Activated naive CD8-positive, alpha-beta T cell treated with anti-CD3 and anti-CD28 coated beads, Interleukin-2, amount 10 ng/mL, durations not matched to agents 7 days and 5 days (primary cell): ENCODE measurements around the gene EPB41L2. TPM values are rescaled to one million over a fixed set of nuclear protein-coding genes. Genes with fewer than 3 reads are reported as not detected.
"Not testable (repeated sequence)": the region's sequence is repeated elsewhere in the genome, so short reads cannot be mapped to it uniquely, and the experiment has no call there.

ENCODE experiments used
- ATAC-seq: fragments of 150-1000 bp; cut with Tn5 transposase; one replicate; pipeline ENCODE4 v1.10.0; 2021; ENCODE audit warnings: low read depth, moderate library complexity
- POLR2A ChIA-PET: fragments of 350-600 bp; sonication (Branson Sonifier 250); formaldehyde crosslinking; loops from one replicate; lab custom pipeline; 2021; ENCODE audit warnings: antibody characterized with exemption; lab: Charles Lee
- DNase-seq: peaks from one replicate; pipeline ENCODE4 v3.0.0; 2021
- H3K27ac Mint-ChIP-seq: one replicate; pipeline ENCODE4 v1.8.0; 2022; ENCODE audit warnings: mild to moderate bottlenecking, mixed read lengths
- H3K27me3 Mint-ChIP-seq: one replicate; pipeline ENCODE4 v1.8.0; 2022; ENCODE audit warnings: mild to moderate bottlenecking, moderate library complexity, mixed read lengths
- H3K36me3 Mint-ChIP-seq: one replicate; pipeline ENCODE4 v1.8.0; 2021; ENCODE audit warnings: mild to moderate bottlenecking, mixed read lengths
- H3K4me1 Mint-ChIP-seq: one replicate; pipeline ENCODE4 v1.8.0; 2021; ENCODE audit warnings: mixed read lengths
- H3K4me3 Mint-ChIP-seq: one replicate; pipeline ENCODE4 v1.8.0; 2022; ENCODE audit warnings: mild to moderate bottlenecking, moderate library complexity, mixed read lengths
- H3K9me3 Mint-ChIP-seq: one replicate; pipeline ENCODE4 v1.8.0; 2021; ENCODE audit warnings: mixed read lengths
- total RNA-seq, 2 experiments: library from RNA; stranded (reverse); gene quantifications; one replicate each; pipeline ENCODE4 v1.2.3, GENCODE V29; 2021

EPB41L2 gene
- total RNA-seq, 2 experiments from 2014 or later, result 21.6 to 25.4 TPM

DNA sequence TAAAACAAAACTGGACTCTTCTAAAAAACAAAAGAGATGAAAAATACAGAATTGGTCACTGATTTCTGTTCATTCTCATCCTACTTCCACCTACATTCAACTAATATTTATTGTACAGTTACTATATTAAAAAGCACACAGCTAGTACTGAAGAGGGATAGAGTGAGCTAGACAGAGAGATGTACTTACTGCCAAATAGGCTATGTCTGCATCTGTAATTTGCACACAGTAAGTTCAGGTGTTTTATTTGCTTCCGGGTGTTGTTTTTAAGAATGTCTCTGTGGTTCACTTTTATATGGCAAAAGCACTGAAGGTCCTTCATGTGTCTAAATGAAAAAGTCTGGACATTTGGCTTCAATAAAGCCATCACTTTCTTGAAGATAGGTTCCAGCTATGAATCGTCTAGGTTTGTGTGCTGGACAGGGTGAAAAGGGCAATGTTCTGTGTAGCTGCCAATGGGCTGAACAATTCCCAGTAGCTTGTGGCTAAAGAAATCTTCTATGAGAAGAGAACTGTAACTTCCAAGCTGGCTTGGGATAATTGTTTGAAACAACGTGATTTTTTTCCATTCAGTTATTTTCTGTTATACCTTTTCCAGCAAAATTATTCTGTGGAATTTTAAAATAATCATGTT lies 47.3 kb downstream of the EPB41L2 start:
- Mint-ChIP-seq H3K36me3 (peaks cover 4% of the 10 kb centered on the region), H3K4me3 (no peak overlapping the region), H3K9me3 (peaks cover 5% of the 10 kb centered on the region), H3K27me3 (no peaks in the 10 kb centered on the region), H3K27ac (no peak overlapping the region), H3K4me1 (no peaks in the 10 kb centered on the region)
- POLR2A ChIA-PET, result no interaction called here
- ATAC-seq, result no peak
- no peak for DNase-seq

DNA sequence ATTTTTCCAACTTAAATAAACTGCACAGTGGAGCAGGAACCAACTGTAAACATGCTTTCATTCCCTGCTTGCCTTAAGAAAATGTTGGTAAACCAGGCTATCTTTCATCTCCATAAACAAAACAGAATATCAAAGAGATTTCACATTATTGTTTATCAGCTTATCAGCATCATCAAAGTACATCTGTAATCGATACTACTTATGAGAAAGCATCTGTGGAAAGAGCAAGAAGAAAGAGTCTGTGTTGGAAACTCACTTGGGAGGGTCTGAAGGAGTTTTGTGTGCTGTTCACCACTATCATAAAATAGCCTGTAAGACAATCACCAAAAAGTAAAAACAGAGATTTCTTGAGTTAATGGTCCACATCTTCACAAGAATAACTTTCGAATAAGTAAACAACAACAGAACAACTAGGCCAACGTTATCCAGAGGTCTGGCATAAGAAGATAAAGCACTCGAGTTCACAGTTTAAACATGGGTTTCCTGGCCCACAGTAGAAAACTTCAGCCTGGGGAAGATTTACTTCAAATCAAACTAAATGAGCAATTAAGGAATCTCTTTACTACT lies 47.9 kb downstream of the EPB41L2 start:
- POLR2A ChIA-PET, result no interaction called here
- Mint-ChIP-seq H3K27ac (no peak overlapping the region), H3K9me3 (peaks cover 5% of the 10 kb centered on the region), H3K4me3 (no peak overlapping the region), H3K36me3 (peaks cover 2% of the 10 kb centered on the region), H3K4me1 (no peaks in the 10 kb centered on the region), H3K27me3 (no peaks in the 10 kb centered on the region)
- DNase-seq (no peak), ATAC-seq (no peak)

DNA sequence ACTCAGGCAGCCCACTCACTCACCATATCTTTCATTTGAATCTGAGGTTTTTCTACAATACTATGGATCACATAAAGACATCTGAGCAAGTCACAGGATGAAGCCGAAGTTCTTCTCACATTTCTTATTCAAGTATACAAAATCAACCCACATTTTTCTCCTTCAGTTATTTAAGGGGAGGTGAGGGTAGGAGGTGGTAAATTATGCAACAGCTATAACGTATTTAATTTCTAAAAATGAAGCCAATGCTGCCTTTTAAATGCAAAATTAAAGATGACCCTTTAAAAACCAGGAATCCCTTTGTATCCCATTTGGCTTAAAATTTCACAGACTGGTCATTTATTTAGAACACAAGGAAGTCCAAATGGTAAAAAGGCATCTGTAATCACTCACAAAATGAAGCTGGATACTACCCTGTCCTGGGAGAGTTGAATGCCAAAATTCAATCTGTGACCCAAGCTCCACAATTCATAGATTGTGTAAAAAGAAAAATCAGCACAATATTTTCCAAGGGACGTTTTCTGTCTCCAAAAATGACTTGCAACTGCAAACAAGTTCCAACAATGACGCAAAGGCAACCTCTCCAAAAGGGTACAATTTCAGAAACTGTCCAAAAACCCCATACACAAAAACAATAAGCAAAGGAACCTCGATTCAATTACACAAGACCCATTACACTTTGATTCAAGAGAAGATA lies 48.8 kb downstream of the EPB41L2 start:
- DNase-seq, result no peak
- Mint-ChIP-seq H3K36me3 (peaks cover 5% of the 10 kb centered on the region), H3K9me3 (peaks cover 6% of the 10 kb centered on the region), H3K4me3 (no peak overlapping the region), H3K4me1 (no peaks in the 10 kb centered on the region), H3K27me3 (no peaks in the 10 kb centered on the region), H3K27ac (no peak overlapping the region)
- POLR2A ChIA-PET, result no interaction called here
- no peak for ATAC-seq

DNA sequence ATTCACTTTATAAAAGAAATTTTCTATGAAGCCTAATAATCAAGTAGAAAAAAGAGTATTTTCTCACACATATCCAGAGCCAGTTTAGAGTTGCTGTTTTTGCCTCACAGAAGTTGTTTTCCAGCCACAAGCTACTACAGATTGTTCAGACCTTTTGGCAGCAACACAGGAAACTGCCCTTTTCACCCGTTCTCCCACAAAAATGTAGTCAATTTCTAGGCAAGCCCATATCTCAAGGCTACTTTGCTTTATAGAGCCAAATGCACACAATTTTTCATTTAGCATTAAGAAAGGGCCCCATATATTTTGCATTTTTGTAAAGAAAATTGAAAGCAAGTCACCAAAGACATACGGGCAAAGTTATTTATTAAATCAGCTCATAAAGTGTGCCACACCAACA lies 49.5 kb downstream of the EPB41L2 start:
- ATAC-seq (no peak), DNase-seq (no peak)
- POLR2A ChIA-PET, result no interaction called here
- Mint-ChIP-seq H3K4me1 (no peaks in the 10 kb centered on the region), H3K4me3 (no peak overlapping the region), H3K36me3 (peaks cover 5% of the 10 kb centered on the region), H3K27me3 (no peaks in the 10 kb centered on the region), H3K9me3 (peaks cover 9% of the 10 kb centered on the region), H3K27ac (no peak overlapping the region)

DNA sequence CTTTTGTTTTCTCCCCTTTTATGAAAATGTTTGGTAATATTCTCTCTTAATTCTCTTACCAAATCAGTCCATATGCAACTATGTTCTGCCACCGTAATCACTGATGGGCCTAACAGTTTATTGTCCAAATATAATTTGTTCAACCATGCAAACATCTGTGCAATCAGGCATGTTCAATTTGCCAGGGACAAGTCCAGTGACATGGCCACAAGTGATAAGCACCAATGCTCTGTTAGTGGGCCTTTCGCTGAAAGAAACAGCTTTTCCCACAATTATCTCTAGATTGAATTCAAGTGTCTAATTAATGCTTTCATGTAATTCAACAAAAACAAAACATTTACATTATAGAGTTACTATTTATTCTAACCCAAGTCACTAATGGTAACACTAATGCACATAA lies 53.3 kb downstream of the EPB41L2 start:
- Mint-ChIP-seq H3K4me1 (no peaks in the 10 kb centered on the region), H3K27ac (no peak overlapping the region), H3K4me3 (no peak overlapping the region), H3K27me3 (no peaks in the 10 kb centered on the region), H3K9me3 (peaks cover 11% of the 10 kb centered on the region), H3K36me3 (peaks cover 13% of the 10 kb centered on the region)
- ATAC-seq, result no peak
- POLR2A ChIA-PET, result no interaction called here
- no peak for DNase-seq

DNA sequence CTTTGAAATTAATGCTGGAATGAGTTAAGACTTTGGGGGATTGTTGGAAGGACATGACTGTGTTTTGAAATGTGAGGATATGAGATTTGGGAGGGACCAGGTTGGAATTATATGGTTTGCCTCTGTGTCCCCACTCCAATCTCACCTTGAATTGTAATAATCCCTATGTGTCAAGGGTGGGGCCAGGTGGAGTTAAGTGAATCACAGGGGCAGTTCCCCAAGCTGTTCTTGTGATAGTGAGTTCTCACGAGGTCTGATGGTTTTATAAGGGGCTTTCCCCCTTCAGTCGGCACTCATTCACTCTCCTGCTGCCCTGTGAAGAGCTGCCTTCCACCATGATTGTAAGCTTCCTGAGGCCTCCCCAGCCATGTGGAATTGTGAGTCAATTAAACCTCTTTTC lies 54.1 kb downstream of the EPB41L2 start:
- ATAC-seq, H3K4me1 Mint-ChIP-seq, POLR2A ChIA-PET, H3K27me3 Mint-ChIP-seq, H3K27ac Mint-ChIP-seq, DNase-seq, H3K4me3 Mint-ChIP-seq: not testable (repeated sequence)
- H3K9me3 Mint-ChIP-seq, result peaks cover 13% of the 10 kb centered on the region
- H3K36me3 Mint-ChIP-seq, result peaks cover 11% of the 10 kb centered on the region

DNA sequence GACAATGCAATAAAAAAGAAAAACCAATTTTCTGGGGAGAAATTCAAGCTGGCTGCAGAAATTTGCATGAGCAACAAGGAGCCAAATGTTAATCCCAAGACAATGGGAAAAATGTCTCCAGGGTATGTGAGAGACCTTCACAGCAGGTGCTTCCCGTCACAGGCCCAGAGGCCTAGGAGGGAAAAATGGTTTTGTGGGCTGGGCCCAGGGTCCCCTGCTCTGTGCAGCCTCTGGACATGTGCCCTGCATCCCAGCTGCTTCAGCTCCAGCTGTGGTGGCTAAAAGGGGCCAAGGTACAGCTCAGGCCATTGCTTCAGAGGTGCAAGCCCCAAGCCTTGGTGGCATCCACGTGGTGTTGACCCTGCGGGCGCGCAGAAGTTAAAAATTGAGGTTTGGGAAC lies 55.1 kb downstream of the EPB41L2 start:
- POLR2A ChIA-PET, ATAC-seq: not testable (repeated sequence)

DNA sequence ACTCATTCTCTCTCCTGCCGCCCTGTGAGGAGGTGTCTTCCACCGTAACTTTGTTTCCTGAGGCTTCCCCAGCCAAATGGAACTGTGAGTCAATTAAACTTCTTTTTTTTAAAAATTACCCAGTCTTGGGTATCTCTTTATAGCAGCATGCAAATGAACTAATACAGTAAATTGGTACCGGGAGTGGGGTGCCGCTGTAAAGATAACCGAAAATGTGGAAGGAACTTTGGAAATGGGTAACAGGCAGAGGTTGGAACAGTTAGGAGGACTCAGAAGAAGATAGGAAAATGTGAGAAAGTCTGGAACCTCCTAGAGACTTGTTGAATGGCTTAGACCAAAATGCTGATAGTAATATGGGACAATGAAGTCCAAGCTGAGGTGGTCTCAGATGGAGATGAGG lies 55.8 kb downstream of the EPB41L2 start:
- no peak for DNase-seq
- POLR2A ChIA-PET, result no interaction called here
- H3K4me3 Mint-ChIP-seq, result no peak overlapping the region
- H3K9me3 Mint-ChIP-seq, result peaks cover 11% of the 10 kb centered on the region
- H3K27me3 Mint-ChIP-seq, result no peaks in the 10 kb centered on the region
- H3K36me3 Mint-ChIP-seq, result peaks cover 11% of the 10 kb centered on the region
- no peak for ATAC-seq
- H3K4me1 Mint-ChIP-seq, result no peaks in the 10 kb centered on the region
- no peak overlapping the region for H3K27ac Mint-ChIP-seq

More for the DNA sequence above, 55.1 kb downstream of the EPB41L2 start:
- H3K4me3 Mint-ChIP-seq, H3K27ac Mint-ChIP-seq, H3K4me1 Mint-ChIP-seq, H3K27me3 Mint-ChIP-seq, DNase-seq: not testable (repeated sequence)
- H3K9me3 Mint-ChIP-seq, result peaks cover 13% of the 10 kb centered on the region
- H3K36me3 Mint-ChIP-seq, result peaks cover 11% of the 10 kb centered on the region

DNA sequence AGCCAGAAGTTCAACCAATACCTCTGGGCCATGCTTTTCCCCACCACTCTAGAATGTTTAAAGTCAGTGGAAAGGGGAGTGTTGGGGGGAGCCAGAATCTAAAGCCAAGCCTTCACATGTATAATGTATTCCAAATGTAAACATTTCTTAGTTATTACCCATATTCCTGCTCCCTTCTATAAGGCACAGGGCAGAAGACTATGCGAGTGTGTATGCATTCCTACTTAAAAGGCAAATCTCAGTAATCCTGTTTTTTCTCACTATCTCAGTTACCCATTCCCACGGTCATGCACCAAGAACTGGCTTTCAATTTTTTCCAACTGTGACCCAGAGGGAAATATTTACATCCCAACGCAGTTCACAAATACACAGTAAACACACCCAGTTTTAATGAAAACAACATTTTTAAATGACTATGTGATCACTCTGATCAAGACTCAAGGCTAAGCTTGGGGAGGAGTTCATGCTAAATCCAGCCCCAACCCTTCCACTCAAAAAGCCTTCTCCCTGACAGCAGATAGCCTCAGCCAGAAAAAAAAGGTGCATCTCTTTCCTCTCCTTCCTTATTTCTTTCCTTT lies 57.5 kb downstream of the EPB41L2 start:
- no peak overlapping the region for H3K27ac Mint-ChIP-seq
- no peaks in the 10 kb centered on the region for H3K4me1 Mint-ChIP-seq
- POLR2A ChIA-PET, result no interaction called here
- peaks cover 8% of the 10 kb centered on the region for H3K9me3 Mint-ChIP-seq
- H3K4me3 Mint-ChIP-seq, result no peak overlapping the region
- no peak for ATAC-seq
- H3K27me3 Mint-ChIP-seq, result no peaks in the 10 kb centered on the region
- DNase-seq, result no peak
- H3K36me3 Mint-ChIP-seq, result peaks cover 11% of the 10 kb centered on the region

DNA sequence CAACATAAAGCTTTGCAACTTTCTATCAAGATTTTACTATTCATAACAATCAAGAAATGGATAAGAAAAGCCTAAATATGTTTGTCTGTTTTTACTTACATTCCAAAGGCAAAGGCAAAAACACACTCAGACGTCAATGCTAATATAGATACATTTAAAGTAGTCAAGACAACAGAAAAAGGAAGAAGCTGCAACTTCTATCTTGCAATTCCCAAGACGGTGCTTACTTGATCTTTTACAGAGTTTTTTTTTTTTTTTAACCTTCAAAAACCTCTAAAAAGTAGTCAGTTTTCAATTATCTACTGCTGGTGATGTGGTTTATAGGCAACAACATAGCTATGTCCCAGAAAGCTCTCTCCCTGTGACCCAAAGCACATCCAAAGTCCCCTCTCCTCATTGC lies 58.1 kb downstream of the EPB41L2 start:
- ATAC-seq (no peak), DNase-seq (no peak)
- no peak overlapping the region for H3K27ac Mint-ChIP-seq
- H3K27me3 Mint-ChIP-seq, result no peaks in the 10 kb centered on the region
- H3K9me3 Mint-ChIP-seq, result peaks cover 8% of the 10 kb centered on the region
- H3K4me3 Mint-ChIP-seq, result no peak overlapping the region
- POLR2A ChIA-PET, result no interaction called here
- H3K4me1 Mint-ChIP-seq, result no peaks in the 10 kb centered on the region
- peaks cover 11% of the 10 kb centered on the region for H3K36me3 Mint-ChIP-seq

DNA sequence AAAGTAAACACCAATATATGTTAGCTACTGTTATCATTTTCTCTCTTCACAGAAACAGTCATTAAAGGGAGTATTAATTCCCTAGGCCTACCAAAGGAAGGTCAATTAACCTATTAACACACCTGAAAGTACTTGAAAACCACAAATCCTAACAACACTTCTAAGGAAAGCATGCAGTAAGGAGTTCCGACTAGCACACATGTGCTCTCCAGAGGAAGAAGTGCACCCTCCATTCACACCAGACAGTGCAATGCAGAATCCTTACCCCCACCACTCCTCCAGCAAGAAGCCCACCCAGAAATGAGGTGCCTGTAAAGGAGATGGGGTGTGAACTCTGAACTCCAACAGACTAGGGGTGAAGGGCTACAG lies 58.7 kb downstream of the EPB41L2 start:
- ATAC-seq (no peak), DNase-seq (no peak)
- H3K36me3 Mint-ChIP-seq, result peaks cover 9% of the 10 kb centered on the region
- H3K4me1 Mint-ChIP-seq, result no peaks in the 10 kb centered on the region
- H3K4me3 Mint-ChIP-seq, result no peak overlapping the region
- H3K27me3 Mint-ChIP-seq, result no peaks in the 10 kb centered on the region
- no peak overlapping the region for H3K27ac Mint-ChIP-seq
- peaks cover 6% of the 10 kb centered on the region for H3K9me3 Mint-ChIP-seq
- POLR2A ChIA-PET, result no interaction called here

DNA sequence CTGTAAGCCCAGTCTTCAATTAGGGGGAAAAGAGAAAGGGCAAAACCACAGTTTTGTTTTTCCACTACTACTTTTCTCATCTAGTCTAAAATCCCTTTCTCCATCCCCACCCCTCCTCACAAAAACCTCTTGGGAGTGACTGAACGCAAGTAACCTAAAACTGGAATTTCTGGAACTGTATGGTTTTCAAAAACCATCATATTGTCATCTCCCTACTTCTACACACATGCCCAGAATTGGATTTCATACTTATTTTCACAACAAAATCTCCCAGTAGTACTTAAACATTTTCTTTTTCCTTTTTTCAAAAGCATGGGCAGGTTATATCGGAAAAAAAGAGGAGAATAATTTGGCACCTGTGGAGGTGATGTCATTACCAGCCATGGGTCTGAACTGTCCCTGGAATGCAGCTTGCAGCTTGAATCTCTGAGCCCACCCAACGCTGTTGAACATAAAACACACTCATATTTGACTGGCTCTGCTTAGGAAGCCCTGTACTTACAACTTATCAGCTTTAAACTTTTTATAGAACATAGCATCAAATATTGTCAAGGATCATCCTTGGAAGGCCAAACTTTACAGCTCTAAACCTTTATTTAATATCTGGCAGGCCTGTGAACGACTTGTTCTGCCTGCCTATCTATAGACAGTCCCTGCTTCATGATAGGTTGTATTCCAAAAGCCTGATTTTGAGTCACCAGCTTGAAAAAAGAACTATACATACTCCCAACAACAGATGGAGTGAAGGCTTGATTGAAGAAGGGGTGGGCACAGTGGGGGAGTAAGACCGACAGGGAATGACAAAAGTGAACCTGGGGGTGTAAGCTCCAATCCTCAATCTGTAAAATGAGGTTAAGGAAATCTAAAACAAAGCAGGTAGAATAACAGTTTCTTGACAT lies 59.3 kb downstream of the EPB41L2 start:
- Mint-ChIP-seq H3K4me1 (peaks cover 2% of the 10 kb centered on the region), H3K27me3 (no peaks in the 10 kb centered on the region), H3K27ac (no peak overlapping the region), H3K36me3 (peaks cover 8% of the 10 kb centered on the region), H3K4me3 (no peak overlapping the region), H3K9me3 (peaks cover 5% of the 10 kb centered on the region)
- no peak for ATAC-seq
- DNase-seq, result no peak
- POLR2A ChIA-PET, result no interaction called here

DNA sequence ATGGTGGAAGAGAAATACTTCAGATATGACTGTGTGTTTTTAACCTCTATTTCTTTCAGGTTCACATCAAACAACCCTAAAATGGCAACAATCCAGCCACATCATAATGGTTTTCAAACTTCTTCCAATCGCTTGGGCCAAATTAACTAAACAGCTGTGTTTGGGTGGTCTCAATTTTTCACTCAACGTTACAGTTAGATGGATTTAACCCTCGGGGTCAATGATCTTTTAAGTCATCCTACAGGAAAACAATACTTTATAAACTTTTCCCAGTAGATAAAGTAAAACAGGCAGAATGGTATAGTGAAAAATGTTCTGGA lies 60.4 kb downstream of the EPB41L2 start:
- no peak overlapping the region for H3K27ac Mint-ChIP-seq
- POLR2A ChIA-PET, result no interaction called here
- H3K9me3 Mint-ChIP-seq, result peaks cover 3% of the 10 kb centered on the region
- no peak for DNase-seq
- H3K4me1 Mint-ChIP-seq, result peaks cover 2% of the 10 kb centered on the region
- peaks cover 7% of the 10 kb centered on the region for H3K36me3 Mint-ChIP-seq
- ATAC-seq, result no peak
- no peaks in the 10 kb centered on the region for H3K27me3 Mint-ChIP-seq
- H3K4me3 Mint-ChIP-seq, result no peak overlapping the region
